ENCODE measurements around the gene PDC.
"Not testable (repeated sequence)": the region's sequence is repeated elsewhere in the genome, so short reads cannot be mapped to it uniquely, and the experiment has no call there.

Gene PDC

GRCh38 chr1:186403632-186404031 is 57.3 kb downstream of the PDC start:
- DNase-seq (ENCODE audit: low spot score) = no peak
- POLR2A ChIA-PET (ENCODE audit: low non-redundant PET) = no interaction called here
- CTCF ChIA-PET = interaction anchor here (1.5 kb wide), 1 partner anchor 15 kb away, joined by 3 read pairs; no protein-coding TSS in a partner anchor
- H3K27ac ChIP-seq = no peak overlapping the region
- TF ChIP-seq, protein P1, sequence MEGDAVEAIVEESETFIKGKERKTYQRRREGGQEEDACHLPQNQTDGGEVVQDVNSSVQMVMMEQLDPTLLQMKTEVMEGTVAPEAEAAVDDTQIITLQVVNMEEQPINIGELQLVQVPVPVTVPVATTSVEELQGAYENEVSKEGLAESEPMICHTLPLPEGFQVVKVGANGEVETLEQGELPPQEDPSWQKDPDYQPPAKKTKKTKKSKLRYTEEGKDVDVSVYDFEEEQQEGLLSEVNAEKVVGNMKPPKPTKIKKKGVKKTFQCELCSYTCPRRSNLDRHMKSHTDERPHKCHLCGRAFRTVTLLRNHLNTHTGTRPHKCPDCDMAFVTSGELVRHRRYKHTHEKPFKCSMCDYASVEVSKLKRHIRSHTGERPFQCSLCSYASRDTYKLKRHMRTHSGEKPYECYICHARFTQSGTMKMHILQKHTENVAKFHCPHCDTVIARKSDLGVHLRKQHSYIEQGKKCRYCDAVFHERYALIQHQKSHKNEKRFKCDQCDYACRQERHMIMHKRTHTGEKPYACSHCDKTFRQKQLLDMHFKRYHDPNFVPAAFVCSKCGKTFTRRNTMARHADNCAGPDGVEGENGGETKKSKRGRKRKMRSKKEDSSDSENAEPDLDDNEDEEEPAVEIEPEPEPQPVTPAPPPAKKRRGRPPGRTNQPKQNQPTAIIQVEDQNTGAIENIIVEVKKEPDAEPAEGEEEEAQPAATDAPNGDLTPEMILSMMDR (conservative IDR thresholded peaks at IDR 0.05; ENCODE audit: low read depth) = no peak

GRCh38 chr1:186401446-186401845 is 59.5 kb downstream of the PDC start:
- POLR2A ChIA-PET (ENCODE audit: low non-redundant PET); CTCF ChIA-PET; H3K27ac ChIP-seq: not testable (repeated sequence)

More at GRCh38 chr1:186401446-186401845, 59.5 kb downstream of the PDC start:
- DNase-seq (ENCODE audit: low spot score) = not testable (repeated sequence)
